GM19351 (cell line): ENCODE results near the gene KDM8.

Source experiments
- ATAC-seq: cut with Tn5 transposase; IDR thresholded peaks from one replicate; pipeline ENCODE4 v1.9.1; 2021; ENCODE audit warnings: mild to moderate bottlenecking, moderate library complexity; ENCODE audit not compliant: unreplicated experiment

Gene KDM8

DNA sequence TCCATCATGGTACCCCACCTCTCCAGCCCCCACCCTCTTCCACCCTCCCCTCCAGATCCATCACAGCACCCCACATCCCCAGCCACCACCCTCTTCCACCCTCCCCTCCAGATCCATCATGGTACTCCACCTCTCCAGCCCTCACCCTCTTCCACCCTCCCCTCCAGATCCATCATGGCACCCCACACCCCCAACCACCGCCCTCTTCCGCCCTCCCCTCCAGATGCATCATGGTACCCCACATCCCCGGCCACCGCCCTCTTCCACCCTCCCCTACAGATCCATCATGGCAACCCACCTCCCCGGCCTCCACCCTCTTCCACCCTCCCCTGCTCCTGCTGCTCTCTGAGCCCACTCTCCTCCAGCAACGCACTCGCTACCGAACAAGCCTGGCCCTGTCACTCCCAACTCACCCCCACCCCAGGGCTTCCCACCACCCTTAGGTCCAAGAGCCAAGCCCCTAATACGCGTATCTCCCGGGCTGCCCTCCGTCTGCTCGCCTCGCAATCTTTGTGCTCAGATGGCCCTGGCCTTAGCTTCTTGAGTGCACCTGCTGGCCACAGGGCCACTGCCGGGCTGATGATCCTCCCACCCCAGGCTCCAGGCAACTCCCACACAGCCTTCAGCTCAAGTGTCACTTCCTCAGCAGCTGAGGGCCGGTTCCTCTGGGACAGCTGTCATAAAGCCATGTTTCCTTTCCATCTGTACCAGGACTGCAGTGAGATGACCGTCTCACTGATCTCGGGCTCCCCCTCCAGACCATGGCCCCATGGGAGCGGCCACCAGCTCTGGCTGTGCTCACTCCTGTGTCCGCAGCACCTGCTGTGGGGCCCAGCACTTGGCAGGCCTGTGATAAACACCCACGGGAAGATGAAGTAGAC is 25.5 kb downstream of the KDM8 start:
- ATAC-seq: no peak

DNA sequence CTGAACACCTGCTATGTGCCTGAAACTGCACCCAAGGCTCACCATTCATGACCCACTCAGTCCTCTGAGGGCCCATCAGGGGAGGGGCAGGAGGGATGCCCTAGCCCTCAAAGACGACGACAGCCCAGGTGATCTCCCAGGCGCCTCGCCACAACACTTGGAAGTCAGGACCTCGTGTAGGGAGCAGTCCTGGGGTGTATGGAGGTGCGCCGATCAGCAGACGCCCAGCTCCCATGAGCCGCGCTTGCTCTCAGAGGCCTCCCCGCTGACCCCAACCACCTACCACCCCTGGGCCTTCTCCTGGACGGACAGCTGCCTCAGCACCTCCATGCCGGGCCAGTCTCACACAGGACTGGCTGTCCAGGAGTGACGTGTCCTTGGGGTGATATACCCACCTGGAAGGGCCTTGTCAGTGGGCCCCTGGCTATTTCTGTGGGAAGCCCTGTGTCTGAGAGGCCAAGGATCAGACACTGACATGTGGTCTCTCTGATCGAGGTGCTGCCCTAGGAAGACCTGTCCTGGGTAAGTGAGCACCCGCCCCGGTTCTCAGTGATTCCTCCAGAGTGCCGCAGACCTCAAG is 26.7 kb downstream of the KDM8 start:
- ATAC-seq: no peak

GRCh38 chr16:27230562-27231001 is 27.3 kb downstream of the KDM8 start:
- no peak for ATAC-seq

GRCh38 chr16:27231692-27232060 is 28.4 kb downstream of the KDM8 start:
- no peak for ATAC-seq

DNA sequence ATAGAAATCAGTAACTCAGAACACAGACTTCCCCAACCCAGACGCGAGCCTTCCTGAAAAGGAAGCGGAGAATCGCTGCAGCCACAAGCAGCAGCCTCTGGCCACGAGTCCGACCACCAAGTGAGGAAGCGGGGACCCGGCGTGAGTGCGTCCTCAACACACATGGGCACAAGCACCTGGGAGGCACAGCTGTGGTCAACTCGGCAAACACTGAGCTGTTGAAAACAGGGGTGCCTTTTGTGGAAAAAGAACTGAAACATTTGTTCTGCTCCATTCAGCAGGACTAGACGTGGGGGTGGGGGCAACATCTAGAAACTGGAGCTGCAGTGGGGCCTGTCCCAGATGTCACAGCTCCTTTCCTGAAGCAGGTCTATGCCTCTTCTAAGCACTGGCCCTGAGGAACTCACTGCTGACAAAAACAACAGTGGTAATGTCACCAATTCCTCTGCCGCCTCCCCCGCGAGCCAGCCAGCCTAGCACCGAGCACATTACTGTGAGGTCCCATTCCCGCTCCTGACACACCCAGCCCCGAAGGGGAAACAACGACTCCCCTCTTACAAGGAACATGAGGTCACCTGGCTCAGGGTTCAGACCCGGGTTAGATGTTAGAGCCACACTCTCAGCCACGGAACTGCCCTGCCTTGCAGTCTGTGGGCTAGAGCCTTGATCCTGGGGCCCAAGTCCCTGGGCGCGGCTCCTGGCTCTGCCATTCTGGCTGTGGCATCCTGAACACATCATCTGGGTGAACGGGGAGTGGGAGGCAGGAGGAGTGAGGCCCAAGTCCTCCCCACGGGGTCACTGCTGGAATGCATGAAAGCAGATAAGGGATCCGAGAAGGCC is 29.0 kb downstream of the KDM8 start:
- peak; percentile 42 for ATAC-seq

GRCh38 chr16:27232901-27233625 is 29.7 kb downstream of the KDM8 start:
- ATAC-seq: no peak

GRCh38 chr16:27233731-27234130 is 30.4 kb downstream of the KDM8 start:
- ATAC-seq: no peak

DNA sequence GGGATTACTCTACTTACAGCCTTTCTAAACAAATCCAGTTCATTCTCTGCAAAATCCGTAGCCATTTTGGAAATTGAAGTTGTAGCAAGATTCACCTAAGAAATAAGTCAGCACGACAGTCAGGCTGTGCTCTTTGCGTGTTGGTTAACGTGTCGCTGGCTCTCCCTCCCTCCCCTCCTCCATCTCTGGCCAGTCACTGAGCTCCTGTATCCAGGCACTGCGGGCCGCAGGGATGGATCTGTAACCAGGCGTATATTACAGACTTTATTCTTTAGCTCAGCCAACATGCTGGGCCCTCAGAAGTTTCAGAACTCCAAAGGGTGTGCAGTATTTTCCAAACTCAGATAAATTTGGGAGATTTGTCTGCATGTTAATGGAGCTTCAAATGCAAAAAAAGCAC is 30.8 kb downstream of the KDM8 start:
- ATAC-seq: no peak

DNA sequence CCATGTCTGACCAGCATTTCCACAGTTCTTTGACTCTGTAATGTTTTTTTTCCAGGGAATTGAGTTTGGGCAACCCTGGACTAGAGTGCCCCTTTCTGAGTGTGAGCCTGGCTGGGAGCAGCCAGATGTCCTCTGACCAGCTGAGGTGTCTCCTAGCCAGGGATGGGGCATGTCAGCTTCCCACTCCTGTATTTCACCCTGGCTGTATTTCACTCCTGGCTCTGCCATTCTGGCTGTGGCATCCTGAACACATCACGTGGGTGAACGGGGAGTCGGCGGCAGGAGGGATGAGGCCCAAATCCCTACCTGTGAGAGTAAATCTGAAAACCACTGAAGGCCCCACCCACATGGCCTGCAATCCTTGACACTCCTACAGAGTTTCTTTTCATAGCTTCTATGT is 31.3 kb downstream of the KDM8 start:
- no peak for ATAC-seq

DNA sequence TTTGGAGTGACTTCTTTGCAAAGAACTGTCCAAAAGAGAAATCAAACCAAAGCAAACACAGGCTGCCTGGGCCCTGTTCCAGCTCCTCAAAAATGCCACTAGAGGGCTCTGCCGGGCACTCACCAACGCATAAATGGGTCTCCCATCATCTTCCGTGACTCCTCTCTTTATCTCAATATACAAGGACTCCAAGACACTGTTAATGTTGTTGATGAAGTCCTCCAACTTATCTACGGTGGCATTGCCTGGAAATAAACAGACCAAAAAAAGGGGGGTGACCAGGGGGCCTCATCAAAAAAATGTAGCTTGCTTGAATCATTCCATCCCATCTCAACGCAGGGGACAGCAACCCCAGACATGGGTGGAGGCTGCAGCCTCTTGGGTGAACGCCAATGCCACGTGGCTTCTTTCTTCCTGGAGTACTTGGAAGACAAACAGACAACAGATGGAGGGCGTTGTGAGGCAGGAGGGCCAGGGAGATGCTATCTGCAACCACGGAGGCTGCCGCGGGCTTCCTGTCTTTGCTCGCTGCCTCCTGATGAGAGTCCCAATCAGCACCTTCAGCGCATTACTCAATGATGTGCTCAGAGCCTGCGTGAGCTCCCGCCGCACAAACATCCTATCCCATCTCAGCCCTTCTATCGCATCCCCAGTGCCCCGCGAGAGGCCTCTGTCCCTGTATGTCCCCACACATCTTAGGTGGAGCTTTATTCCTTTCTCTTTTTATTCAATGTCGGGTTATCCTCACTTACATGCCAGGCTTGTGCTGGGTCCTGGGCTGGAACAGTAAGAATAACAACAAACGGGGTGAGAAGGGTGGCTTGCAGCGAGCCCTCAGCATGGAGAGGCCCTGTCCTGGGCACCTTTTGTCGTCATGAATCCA is 32.0 kb downstream of the KDM8 start:
- ATAC-seq: no peak

DNA sequence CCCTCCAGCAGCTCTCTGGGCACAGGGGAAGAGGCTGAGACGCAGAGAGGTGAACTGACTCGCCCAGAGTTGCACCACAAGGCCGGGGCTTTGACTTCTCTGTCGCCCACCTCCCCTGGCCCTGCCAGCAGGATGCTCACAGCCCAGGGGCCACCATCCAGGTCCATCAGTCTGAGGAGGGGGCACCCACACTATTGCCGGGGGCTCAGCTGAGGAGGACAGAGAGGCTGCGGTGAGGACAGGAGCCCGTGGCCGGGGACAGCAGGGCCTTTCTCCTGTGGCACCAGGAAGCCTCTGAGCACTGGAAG is 32.6 kb downstream of the KDM8 start:
- no peak for ATAC-seq

DNA sequence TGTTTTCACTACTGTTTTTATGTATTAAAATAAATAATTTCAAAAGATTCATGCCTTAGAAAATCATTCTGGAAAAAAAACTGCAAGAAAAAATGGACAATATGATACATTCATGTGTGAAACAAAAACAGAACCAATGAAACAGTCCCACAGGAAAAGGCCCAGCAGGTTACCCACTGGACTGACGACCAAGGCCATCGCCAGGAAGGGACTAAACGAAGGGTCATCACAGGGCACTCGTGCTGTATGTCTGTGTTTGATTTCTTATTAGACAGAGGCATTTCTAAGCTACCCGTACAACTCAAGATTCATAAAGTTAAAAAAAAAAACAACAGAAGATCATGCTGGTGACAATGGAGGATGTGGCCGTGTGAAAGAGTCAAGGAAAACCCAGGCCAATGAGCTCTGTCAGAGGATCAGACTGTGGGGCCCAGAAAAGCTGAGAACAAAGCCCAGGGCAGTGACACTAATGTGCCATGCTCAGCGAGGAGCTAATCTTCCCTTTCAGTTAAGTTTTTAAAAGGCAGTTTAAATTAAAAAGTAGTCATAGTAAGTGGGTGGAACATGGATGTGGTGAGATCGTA is 33.4 kb downstream of the KDM8 start:
- peak; percentile 1 for ATAC-seq

DNA sequence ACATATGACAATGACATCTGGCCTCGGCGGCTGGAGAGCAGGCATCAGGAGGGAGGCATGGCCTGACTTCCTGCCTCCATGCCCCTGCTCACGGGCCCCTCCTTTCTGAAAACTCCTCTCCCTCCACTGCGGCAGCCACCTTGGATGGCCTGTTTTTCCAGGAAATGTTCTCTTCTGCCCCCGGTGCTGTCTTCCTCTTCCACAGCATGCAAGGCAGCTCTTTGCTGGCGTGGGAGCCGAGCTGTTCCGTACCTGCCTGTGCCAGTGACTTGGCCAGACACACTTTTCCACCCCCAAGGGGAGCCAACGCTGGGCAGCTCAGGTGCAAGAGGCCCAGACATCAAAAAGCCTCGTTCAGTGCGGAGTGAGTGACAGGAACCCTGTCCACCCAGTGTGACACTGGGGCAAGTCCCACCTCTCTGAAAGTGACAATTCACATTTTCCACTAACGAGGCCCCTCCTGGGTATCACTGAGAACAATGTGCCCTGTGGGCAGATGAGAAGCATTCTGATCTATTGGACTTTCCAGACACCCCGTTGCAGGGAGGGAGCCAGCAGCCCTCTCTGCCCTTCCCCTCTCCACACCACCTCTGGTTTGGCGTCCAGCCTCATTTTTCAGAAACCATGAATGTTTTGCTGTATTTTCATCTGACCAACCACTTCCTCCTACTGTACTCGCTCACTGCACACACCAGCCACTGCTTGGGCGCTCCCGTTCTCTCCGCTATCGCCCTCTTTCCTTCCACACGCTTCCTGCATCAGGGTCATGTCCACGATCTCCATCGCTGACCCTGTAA is 34.1 kb downstream of the KDM8 start:
- peak; percentile 84 for ATAC-seq

DNA sequence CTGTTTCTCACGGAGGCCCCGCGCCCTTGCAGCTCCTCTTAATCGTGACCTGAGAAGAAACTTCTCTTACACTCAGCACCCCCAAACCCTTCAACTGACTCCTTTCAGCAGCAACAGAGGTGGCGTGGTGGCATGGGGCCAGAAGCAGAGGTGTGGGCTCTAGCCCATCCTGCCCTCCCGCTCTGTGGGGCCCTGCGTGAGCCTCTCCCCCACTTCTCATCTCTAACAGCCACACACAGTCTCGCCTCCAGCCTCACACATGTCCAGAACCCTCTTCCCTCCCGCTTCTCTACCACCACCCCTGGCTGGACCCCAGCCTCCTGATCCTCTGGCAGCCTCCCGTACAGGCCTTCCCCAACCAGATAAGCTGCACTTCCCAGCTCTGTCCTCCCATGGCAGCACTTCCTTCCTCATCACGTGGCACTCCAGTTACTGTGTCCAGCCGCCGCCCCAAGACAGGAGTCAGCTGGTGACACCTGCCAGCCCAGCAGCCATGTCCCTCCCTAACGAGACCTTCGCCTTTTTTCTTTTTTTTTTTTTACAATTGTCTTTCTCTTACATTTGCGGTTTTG is 34.8 kb downstream of the KDM8 start:
- ATAC-seq: peak; percentile 16

DNA sequence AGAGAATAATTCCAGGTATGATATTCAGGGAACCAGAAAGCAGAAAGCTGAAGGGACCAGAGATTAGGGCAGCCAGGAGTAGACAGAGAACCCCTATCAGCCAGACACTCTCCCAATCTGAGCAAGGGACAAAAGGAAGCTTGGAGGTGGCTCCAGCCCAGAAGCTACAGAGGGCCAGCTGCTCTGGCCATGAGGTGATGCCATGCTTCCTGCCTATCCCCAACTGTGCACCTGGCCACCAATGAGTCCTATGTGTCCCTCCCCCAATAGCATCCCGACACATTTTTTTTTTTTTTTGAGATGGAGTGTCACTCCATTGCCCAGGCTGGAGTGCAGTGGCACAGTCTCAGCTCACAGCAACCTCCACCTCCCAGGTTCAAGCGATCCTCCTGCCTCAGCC is 35.3 kb downstream of the KDM8 start:
- ATAC-seq: no peak

GRCh38 chr16:27239026-27239425 is 35.7 kb downstream of the KDM8 start:
- ATAC-seq: no peak

GRCh38 chr16:27239906-27240655 is 36.8 kb downstream of the KDM8 start:
- no peak for ATAC-seq

GRCh38 chr16:27240948-27241531 is 37.7 kb downstream of the KDM8 start:
- no peak for ATAC-seq
